Measurements from ENCODE around the gene C2orf49.
A peak's percentile ranks its signal among the peaks of the same experiment; 100 is the strongest.

Gene C2orf49

GRCh38 chr2:105337122-105338019 is at the start of gene C2orf49:
Gene C2orf49 (plus strand): TSS chr2:105337540. CDS start chr2:105337588, 48 bp downstream.
- DNase-seq = peak; percentile 80

DNA sequence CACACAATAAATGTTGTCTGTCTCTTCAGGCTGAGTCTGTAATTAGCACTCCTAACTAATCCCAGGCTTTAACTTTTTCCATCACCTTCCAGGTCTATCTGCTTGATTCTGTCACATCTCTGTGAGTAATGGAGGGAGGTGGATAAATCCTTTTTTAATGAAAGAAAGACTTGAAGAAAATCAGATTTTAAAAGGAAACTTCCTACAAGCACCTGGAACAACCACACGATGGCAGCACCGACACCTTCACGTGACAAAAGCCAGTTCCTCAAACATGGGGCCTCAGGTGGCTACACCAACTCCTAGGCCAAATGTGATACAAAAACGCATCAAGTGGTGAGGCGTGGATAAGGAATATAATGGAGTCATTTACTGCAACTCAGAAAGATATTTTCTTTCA is 49.6 kb upstream of the C2orf49 start:
- no peak for DNase-seq

GRCh38 chr2:105288133-105288532 is 49.2 kb upstream of the C2orf49 start:
- no peak for DNase-seq

GRCh38 chr2:105290981-105291660 is 46.2 kb upstream of the C2orf49 start:
- DNase-seq = no peak

DNA sequence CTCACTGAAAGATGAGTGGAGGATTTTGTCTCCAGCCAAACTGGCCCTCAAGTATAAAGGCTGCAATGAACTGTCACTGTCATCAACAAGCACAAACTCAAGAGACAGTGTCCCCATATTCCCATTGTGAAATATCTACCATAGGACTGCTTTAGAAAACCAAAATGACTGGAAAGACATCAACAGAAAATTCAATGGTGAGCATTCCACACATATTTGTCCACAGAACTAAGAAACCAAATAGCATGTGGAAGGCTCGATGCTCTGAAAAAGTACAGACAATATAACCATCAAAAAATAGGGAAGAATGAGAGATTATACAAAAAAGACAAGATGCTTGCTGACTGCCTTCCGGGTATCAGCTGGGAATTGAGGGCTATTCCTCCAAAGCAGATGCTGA is 45.4 kb upstream of the C2orf49 start:
- DNase-seq = no peak

GRCh38 chr2:105294046-105294445 is 43.3 kb upstream of the C2orf49 start:
- no peak for DNase-seq

- DNase-seq = peak; percentile 27
These were observed 42.4 kb upstream of the C2orf49 start for GRCh38 chr2:105294844-105295481.

DNA sequence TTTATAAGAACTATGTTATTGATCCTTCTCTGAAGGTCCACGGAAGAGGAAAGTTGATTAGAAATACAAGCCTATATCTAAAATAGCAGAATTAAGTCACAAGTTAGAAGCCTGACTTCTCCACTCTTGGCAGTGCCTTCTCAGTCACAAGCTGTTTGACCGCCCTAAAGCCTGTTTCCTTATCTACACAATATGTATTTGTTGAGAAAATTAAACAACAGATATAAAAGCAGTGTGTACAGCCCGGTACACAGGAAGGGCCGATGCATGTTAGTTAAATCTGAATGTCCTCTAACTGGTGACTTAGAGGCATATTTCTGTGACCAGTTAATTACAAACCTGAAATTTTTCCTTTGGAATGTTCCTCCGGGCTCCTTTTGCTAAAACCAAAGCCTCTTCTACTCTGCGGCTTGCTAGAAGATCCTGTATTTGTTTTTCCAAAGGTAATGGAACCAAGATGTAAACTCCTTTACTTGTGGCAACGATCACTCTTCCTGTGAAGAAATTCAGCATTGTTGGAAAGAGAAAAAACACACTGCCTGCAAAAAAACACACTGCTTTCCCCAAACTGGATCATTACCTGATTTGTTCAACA is 41.2 kb upstream of the C2orf49 start:
- DNase-seq = no peak

- no peak for DNase-seq
These were observed 40.1 kb upstream of the C2orf49 start for GRCh38 chr2:105297216-105297615.

GRCh38 chr2:105298017-105298416 is 39.3 kb upstream of the C2orf49 start:
- no peak for DNase-seq

DNA sequence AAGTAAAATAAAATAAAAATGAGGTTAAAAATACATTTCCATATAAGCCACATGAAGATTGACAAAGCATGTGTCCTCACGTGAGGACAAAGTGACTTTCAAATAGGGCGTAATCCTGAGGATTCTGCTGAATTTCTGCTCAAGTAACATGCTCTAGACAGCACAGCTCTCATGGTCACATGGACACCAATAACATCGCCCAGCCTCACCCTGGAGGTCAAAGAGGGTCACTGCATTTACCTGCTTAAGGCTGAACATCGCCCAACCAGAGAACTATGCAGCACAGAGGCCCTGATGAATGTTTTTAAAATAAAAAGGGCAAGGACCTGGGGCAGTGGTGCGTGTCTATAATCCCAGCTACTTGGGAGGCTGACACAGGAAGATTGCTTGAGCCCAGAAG is 38.0 kb upstream of the C2orf49 start:
- no peak for DNase-seq

- no peak for DNase-seq
These were observed 35.7 kb upstream of the C2orf49 start for GRCh38 chr2:105301646-105302045.

DNA sequence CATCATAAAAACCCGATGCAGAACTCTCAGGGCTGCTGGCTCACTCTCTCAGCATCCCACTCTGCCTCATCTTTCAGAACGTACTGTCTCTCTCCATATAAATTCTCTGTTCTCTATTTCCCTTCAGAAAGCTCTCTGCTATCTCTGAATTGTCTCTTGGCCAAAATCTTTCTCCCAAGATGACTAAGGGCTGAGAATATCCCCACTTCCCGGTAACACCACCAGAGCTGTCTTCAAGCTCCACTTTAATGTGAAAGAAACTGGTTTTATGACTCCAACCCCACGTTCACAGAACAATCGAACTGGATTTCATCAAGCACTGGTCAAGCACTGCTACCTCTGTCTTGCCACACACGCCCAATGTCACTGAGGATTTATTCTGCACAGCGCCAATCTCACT is 30.2 kb upstream of the C2orf49 start:
- no peak for DNase-seq

GRCh38 chr2:105307550-105307949 is 29.8 kb upstream of the C2orf49 start:
- no peak for DNase-seq

GRCh38 chr2:105307962-105308361 is 29.4 kb upstream of the C2orf49 start:
- no peak for DNase-seq

DNA sequence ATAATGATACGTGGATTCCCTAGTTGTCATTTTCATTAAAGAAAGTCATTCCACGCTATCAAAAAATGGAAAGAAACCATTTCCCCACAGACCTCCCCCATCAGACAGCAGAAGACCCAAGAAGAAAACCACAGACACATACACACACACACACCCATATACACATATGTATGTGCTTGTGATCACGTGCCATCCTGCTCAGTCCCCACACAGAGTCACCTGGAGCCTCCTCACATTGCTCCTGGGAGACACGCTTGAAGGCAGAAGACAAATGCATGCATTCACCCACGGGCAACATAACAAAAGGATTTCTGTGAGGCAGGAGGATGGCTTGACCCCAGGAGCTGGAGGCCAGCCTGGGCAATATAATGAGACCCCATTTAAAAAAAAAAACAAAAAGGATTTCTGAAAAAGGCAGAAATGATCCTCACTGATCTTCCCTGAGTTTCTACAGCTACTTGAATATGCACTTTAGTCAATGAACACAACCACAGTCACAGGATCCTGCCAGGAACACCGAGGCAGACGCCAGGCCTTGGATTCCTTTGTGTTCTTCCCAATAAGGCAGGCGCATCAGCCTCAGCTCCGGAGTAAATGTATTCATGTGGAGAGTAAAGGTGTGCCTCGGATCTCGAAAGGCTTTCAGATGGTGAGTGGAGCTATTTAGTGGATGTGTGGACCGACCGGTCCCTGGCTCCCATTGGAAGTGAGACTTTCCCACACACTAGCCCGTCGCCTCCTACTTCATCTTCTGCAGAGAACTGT is 28.8 kb upstream of the C2orf49 start:
- DNase-seq = no peak

DNA sequence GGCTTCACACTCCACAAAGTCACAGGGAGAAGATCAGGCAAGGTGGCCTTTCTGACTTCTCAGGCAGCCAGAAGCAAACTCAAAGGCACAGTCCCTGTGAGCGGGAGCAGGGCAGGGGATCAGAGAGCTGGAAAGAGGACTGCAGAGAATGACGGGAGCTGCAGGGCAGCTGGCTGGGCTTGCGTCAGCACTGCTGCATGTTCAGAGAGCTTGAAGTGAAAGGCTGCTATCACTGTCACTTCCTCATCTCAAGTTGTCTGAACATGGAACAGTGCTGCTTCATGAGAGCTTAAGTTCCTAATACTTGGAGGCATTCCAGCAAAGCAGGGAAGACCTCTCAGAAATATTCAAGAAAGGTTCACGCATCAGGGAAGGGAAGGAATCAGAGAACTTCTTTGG is 28.2 kb upstream of the C2orf49 start:
- DNase-seq = no peak

DNA sequence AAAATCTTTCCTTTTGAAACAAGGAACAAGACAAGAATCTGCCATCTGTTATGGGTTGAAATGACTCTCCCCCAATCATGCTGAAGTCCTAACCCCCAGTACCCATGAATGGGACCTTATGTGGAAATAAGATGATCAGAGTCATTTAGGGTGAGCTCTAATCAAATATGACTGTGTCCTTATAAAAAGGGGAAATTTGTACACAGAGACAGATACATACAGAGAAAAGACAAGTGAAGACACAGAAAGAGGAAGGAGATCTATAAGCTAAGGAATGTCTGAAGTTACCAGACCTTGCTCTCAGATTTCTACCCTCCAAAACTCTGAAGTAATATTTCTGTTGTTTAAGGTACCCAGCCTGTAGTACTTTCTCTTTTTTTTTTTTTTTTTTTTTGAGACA is 23.5 kb upstream of the C2orf49 start:
- DNase-seq = no peak

DNA sequence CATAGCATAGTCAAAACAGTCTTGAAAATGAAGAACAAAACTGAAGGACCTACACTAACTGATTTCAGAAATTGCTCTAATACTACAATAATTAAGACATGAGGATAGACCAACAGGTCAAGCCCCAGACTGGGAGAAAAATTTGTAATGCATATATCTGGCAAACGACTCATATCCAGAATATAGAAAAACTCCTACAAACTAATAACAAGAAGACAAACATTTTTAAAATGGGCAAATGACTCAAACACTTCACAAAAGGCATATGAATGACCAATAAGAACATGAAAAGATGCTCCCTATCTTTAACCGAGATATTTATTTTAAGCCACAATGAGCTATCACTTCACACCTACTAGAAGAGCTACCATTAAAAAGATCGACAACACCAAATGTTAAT is 22.0 kb upstream of the C2orf49 start:
- DNase-seq = no peak

GRCh38 chr2:105317937-105318336 is 19.4 kb upstream of the C2orf49 start:
- no peak for DNase-seq

DNA sequence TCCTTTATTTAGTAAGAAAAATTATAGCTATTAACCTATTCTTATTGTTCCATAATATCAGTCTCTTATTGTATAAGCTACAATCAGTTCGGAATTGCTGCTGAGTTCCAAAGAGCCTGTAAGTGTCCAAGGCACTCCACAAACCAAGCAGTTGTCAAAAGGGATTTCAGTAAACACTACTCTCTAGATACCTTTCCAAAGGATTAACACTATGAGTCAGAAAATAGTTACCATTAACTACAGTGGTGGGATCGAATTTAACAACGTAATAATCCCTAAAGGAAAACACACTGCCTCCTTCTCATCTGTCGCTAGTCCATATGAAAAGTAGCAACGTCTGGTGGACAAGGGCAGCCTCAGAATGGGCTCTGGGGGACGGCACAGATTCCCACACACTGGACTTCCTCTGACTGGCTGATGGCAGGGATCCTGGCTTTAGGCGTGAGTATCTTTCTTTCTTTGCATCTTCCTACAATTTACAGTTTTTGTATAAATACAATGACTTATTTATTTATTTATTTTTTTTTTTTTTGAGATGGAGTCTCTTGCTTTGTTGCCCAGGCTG is 16.6 kb upstream of the C2orf49 start:
- no peak for DNase-seq
